HepG2 (cell line): ENCODE results near the gene KRTDAP. TPM values are rescaled to one million over a fixed set of nuclear protein-coding genes. Genes with fewer than 3 reads are reported as not detected.
A peak's percentile ranks its signal among the peaks of the same experiment; 100 is the strongest.

ENCODE experiments used
- ATAD3A ChIP-seq: sonication (generic); formaldehyde crosslinking; IDR thresholded peaks from 2 replicates; pipeline ENCODE4 v1.4.0; 2020; ENCODE audit warnings: missing genetic modification reagents
- HHEX ChIP-seq: IDR thresholded peaks from 2 replicates; pipeline ENCODE4 v1.6.1; 2016; ENCODE audit warnings: control low read depth
- JUN ChIP-seq: sonication (generic); formaldehyde crosslinking; IDR thresholded peaks from 2 replicates; pipeline ENCODE4 v1.4.0; 2020; ENCODE audit warnings: mild to moderate bottlenecking, missing genetic modification reagents
- KLF12 ChIP-seq: sonication (generic); formaldehyde crosslinking; IDR thresholded peaks from 2 replicates; pipeline ENCODE4 v1.4.0; 2020; ENCODE audit warnings: missing genetic modification reagents, borderline replicate concordance
- KLF6 ChIP-seq: IDR thresholded peaks from 2 replicates; pipeline ENCODE4 v1.8.0; 2016; ENCODE audit warnings: missing biosample characterization, missing genetic modification reagents
- MXD1 ChIP-seq: sonication (generic); formaldehyde crosslinking; IDR thresholded peaks from 2 replicates; pipeline ENCODE4 v1.4.0; 2020; ENCODE audit warnings: mild to moderate bottlenecking, missing genetic modification reagents
- POLR2AphosphoS5 ChIP-seq: IDR thresholded peaks from 2 replicates; pipeline ENCODE4 v1.6.1; 2012; ENCODE audit warnings: low read depth, low read length
- RXRB ChIP-seq: IDR thresholded peaks from 2 replicates; pipeline ENCODE4 v1.6.1; 2016; ENCODE audit warnings: borderline replicate concordance, missing genetic modification reagents, missing compliant biosample characterization
- SALL1 ChIP-seq: sonication (generic); formaldehyde crosslinking; IDR thresholded peaks from 2 replicates; pipeline ENCODE4 v1.8.0; 2022; ENCODE audit warnings: mild to moderate bottlenecking, missing genetic modification reagents
- SAP130 ChIP-seq: IDR thresholded peaks from 2 replicates; pipeline ENCODE4 v1.6.1; 2016; ENCODE audit warnings: low read depth
- TFDP1 ChIP-seq: IDR thresholded peaks from 2 replicates; pipeline ENCODE4 v1.6.1; 2016; ENCODE audit warnings: missing compliant biosample characterization, missing genetic modification reagents, borderline replicate concordance
- TFDP2 ChIP-seq: sonication (generic); formaldehyde crosslinking; IDR thresholded peaks from 2 replicates; pipeline ENCODE4 v1.4.0; 2020; ENCODE audit warnings: missing genetic modification reagents
- USF2 ChIP-seq, 2 experiments: sonication (generic) in 1 of 2; formaldehyde crosslinking in 1 of 2; IDR thresholded peaks; 2 replicates each; pipeline versions ENCODE4 v1.5.1 to v1.6.1; 2011 to 2020; ENCODE audit warnings: borderline replicate concordance in 1 of 2, low read depth in 1 of 2, low read length in 1 of 2, mild to moderate bottlenecking in 1 of 2, missing genetic modification reagents in 1 of 2, moderate library complexity in 1 of 2
- ZNF329 ChIP-seq: sonication (generic); formaldehyde crosslinking; IDR thresholded peaks from 2 replicates; pipeline ENCODE4 v1.9.0; 2021; ENCODE audit warnings: low read depth, mild to moderate bottlenecking, missing genetic modification reagents
- ZNF580 ChIP-seq: IDR thresholded peaks from 2 replicates; pipeline ENCODE4 v1.6.1; 2016; ENCODE audit warnings: low read depth, borderline replicate concordance
- ZNF646 ChIP-seq: sonication (generic); formaldehyde crosslinking; IDR thresholded peaks from 2 replicates; pipeline ENCODE4 v1.9.0; 2021; ENCODE audit warnings: mild to moderate bottlenecking, missing genetic modification reagents
- ZNF788 ChIP-seq: sonication (generic); formaldehyde crosslinking; IDR thresholded peaks from 2 replicates; pipeline ENCODE4 v1.5.0; 2020; ENCODE audit warnings: mild to moderate bottlenecking, missing genetic modification reagents, borderline replicate concordance
- polyA plus RNA-seq, 8 experiments: library from polyadenylated mRNA; depleted of rRNA in 3 of 8; stranded (reverse) in 7 of 8; unstranded in 1 of 8; fragments of >200 nt; fragmentation: Illumina TruSeq in 4 of 8; extraction: Trizol in 4 of 8; gene quantifications; 2 replicates each; pipeline versions ENCODE4 v1.2.1 to v1.2.3, GENCODE V29; 2011 to 2016; ENCODE audit warnings: low read depth in 4 of 8, missing spikeins in 1 of 8, mixed read lengths in 1 of 8; ENCODE audit not compliant: insufficient read depth in 1 of 8
- total RNA-seq, 5 experiments: library from RNA; depleted of rRNA; stranded (reverse); fragments of >200 nt; fragmentation: Illumina TruSeq; extraction: Trizol; gene quantifications; 2 replicates each; pipeline ENCODE4 v1.2.3, GENCODE V29; 2016; ENCODE audit warnings: low read depth in 1 of 5

The KRTDAP gene
- total and polyA plus RNA-seq, 2 of the 13 experiments (the other 11 are each of a cell fraction or from before 2014, with no cell fraction given), result 0.86 to 1.5 TPM

GRCh38 chr19:35509018-35509652, 18.9 kb upstream of the KRTDAP start (continued):
- 0 out of 2 replicates have a peak, but pooled peaks have one; percentile 27 for TF ChIP-seq MXD1 (CRISPR knock-in tag)
- TF ChIP-seq SAP130, result peak; percentile 85
- no peak for TF ChIP-seq ZNF646 (CRISPR knock-in tag)
- no peak for TF ChIP-seq ZNF329 (CRISPR knock-in tag)
- TF ChIP-seq HHEX (CRISPR knock-in tag), result no peak
- peak; percentile 48 for TF ChIP-seq SALL1 (CRISPR knock-in tag)
- TF ChIP-seq KLF6 (CRISPR knock-in tag), result peak; percentile 53
- TF ChIP-seq TFDP1 (CRISPR knock-in tag), result peak; percentile 88; the same call in 1 of the 2 replicates
- TF ChIP-seq ATAD3A (CRISPR knock-in tag), result no peak
- no peak for TF ChIP-seq JUN (CRISPR knock-in tag)
- peak; percentile 32; the same call in 1 of the 2 replicates for TF ChIP-seq POLR2AphosphoS5
- no peak; the same call in 1 of the 2 replicates for TF ChIP-seq USF2 (IDR thresholded peaks at IDR 0.05; ENCODE audit: low read depth, low read length)
- TF ChIP-seq USF2 (CRISPR knock-in tag; IDR thresholded peaks at IDR 0.05; ENCODE audit: borderline replicate concordance), result peak; percentile 64; the same call in 1 of the 2 replicates
- 0 out of 2 replicates have a peak, but pooled peaks have one; percentile 18 for TF ChIP-seq RXRB (CRISPR knock-in tag)
- TF ChIP-seq ZNF788 (CRISPR knock-in tag), result peak; percentile 47; the same call in 1 of the 2 replicates
- TF ChIP-seq KLF12 (CRISPR knock-in tag), result 0 out of 2 replicates have a peak, but pooled peaks have one; percentile 56
- no peak for TF ChIP-seq ZNF580 (CRISPR knock-in tag)
- peak; percentile 80 for TF ChIP-seq TFDP2 (CRISPR knock-in tag)
